ENCODE data around the gene LPAR1. TPM values are rescaled to one million over a fixed set of nuclear protein-coding genes. Genes with fewer than 3 reads are reported as not detected.

Gene LPAR1
- total and polyA plus RNA-seq, 9 of the 15 experiments (the other 6 are each of a cell fraction or from before 2014, with no cell fraction given) = 0.13 TPM; not detected in 8

GRCh38 chr9:111030492-111030891 is 7.8 kb downstream of the LPAR1 start:
- no peak for ATAC-seq
- intact Hi-C loops (cut with micrococcal nuclease) = no loop called here
- no peak for TF ChIP-seq ZNF24 (IDR thresholded peaks at IDR 0.05)
- no peak for TF ChIP-seq REST (IDR thresholded peaks at IDR 0.05; ENCODE audit: borderline replicate concordance)
- TF ChIP-seq REST (CRISPR knock-in tag; IDR thresholded peaks at IDR 0.05; ENCODE audit: low read depth) = no peak
- no peak for TF ChIP-seq XRCC4 (IDR thresholded peaks at IDR 0.05; ENCODE audit: extremely low read depth, insufficient read depth, insufficient read length)
- TF ChIP-seq STAT5A (IDR thresholded peaks at IDR 0.05; ENCODE audit: borderline replicate concordance, low read length) = no peak
- no peak for TF ChIP-seq ZNF232 (CRISPR knock-in tag; IDR thresholded peaks at IDR 0.05)
- no peak for TF ChIP-seq ZBTB2 (IDR thresholded peaks at IDR 0.05)
- TF ChIP-seq ZNF717 (CRISPR knock-in tag; IDR thresholded peaks at IDR 0.05) = no peak
- no peak for TF ChIP-seq FOXM1 (IDR thresholded peaks at IDR 0.05; ENCODE audit: low read depth)
- TF ChIP-seq FOXM1 (CRISPR knock-in tag; IDR thresholded peaks at IDR 0.05; ENCODE audit: low read depth) = no peak
- no peak for TF ChIP-seq HMG20A (CRISPR knock-in tag; conservative IDR thresholded peaks at IDR 0.05)
- TF ChIP-seq GABPB1 (CRISPR knock-in tag; IDR thresholded peaks at IDR 0.05) = no peak
- TF ChIP-seq ZNF277 (CRISPR knock-in tag; IDR thresholded peaks at IDR 0.05; ENCODE audit: borderline replicate concordance) = no peak
- no peak for TF ChIP-seq GATAD2A (IDR thresholded peaks at IDR 0.05)
- no peak for TF ChIP-seq SMAD3 (CRISPR knock-in tag; conservative IDR thresholded peaks at IDR 0.05)
- no peak for TF ChIP-seq OTX1 (CRISPR knock-in tag; IDR thresholded peaks at IDR 0.05)

More at GRCh38 chr9:111030492-111030891, 7.8 kb downstream of the LPAR1 start:
- no peaks in the 10 kb centered on the region; the same call in 1 of the 2 replicates for H3K9me3 ChIP-seq (replicated peaks; ENCODE audit: control insufficient read depth, insufficient read depth, low read depth, low read length)
- ChIA-PET POLR2A (no interaction called here), CTCF (ENCODE audit: low intra/inter-chr PET ratio) (no interaction called here)
- no peak for DNase-seq (ENCODE audit: extremely low read depth in 1 of 4, low spot score in 3 of 4)
- H3K27me3 ChIP-seq (ENCODE audit: control insufficient read depth in 2 of 2, insufficient read depth in 2 of 2, low read length in 2 of 2) = no peaks in the 10 kb centered on the region
- no peaks in the 10 kb centered on the region for H3K9me1 ChIP-seq (ENCODE audit: control insufficient read depth, insufficient read depth, low read length)
- H3K9ac ChIP-seq (ENCODE audit: insufficient read depth in 1 of 2, low read depth in 2 of 2, low read length in 2 of 2) = no peak overlapping the region
- H3K27ac ChIP-seq (ENCODE audit: extremely low read depth, low read depth, low read length) = no peak overlapping the region
- no peaks in the 10 kb centered on the region for H4K20me1 ChIP-seq (replicated peaks; ENCODE audit: control insufficient read depth, insufficient read depth, low read length)
- no peaks in the 10 kb centered on the region for H3K4me1 ChIP-seq (replicated peaks in 1 of 2; ENCODE audit: control insufficient read depth in 2 of 2, insufficient read depth in 2 of 2, low read length in 2 of 2)
- no peak overlapping the region for H3K4me2 ChIP-seq (ENCODE audit: insufficient read depth, low read length)
- H3K79me2 ChIP-seq (ENCODE audit: control insufficient read depth, insufficient read depth, low read length) = no peaks in the 10 kb centered on the region
- FAIRE-seq = no peak
- BruUV-seq (replicated peaks) = no TSS peak
- no peaks in the 10 kb centered on the region for H3K36me3 ChIP-seq (ENCODE audit: control insufficient read depth, insufficient read depth, low read length)
- H3K4me3 ChIP-seq = no peak overlapping the region
- no peak overlapping the region for H2AFZ ChIP-seq (ENCODE audit: low read depth, low read length)
- 0% methylated on average over 5 of the region's 5 CpGs for WGBS (ENCODE audit: insufficient coverage, low coverage, missing lambda C conversion rate)
- in situ Hi-C loops (cut with MboI) = no loop called here

Data from K562 (cell line).